GM23248 (cell line): Measurements from ENCODE around the gene SPINK9. TPM values are rescaled to one million over a fixed set of nuclear protein-coding genes. Genes with fewer than 3 reads are reported as not detected.

ENCODE experiments used
- DNase-seq: peaks from one replicate; pipeline ENCODE4 v3.0.0-alpha.2; 2015
- H2AFZ ChIP-seq: fragments of 200-600 bp; sonication (generic); 2 replicates; pipeline ENCODE4 v1.6.1; 2016; ENCODE audit warnings: antibody characterized with exemption
- H3F3A ChIP-seq: fragments of 200-600 bp; sonication (generic); 2 replicates; pipeline ENCODE4 v1.6.1; 2016; ENCODE audit warnings: mild to moderate bottlenecking, antibody characterized with exemption, mixed run types; ENCODE audit not compliant: insufficient read depth
- H3K27ac ChIP-seq: fragments of 200-600 bp; sonication (generic); 2 replicates; pipeline ENCODE4 v1.5.1; 2016; ENCODE audit warnings: mild to moderate bottlenecking
- H3K27me3 ChIP-seq: fragments of 200-600 bp; sonication (generic); replicated peaks from 2 replicates; pipeline ENCODE4 v1.6.1; 2016; ENCODE audit warnings: mild to moderate bottlenecking; ENCODE audit not compliant: insufficient read depth
- H3K36me3 ChIP-seq: fragments of 200-600 bp; sonication (generic); 2 replicates; pipeline ENCODE4 v1.6.1; 2016; ENCODE audit warnings: low read depth, mild to moderate bottlenecking
- H3K4me1 ChIP-seq: fragments of 200-600 bp; sonication (generic); 2 replicates; pipeline ENCODE4 v1.6.1; 2016; ENCODE audit warnings: mild to moderate bottlenecking; ENCODE audit not compliant: insufficient read depth
- H3K4me2 ChIP-seq: fragments of 200-600 bp; sonication (generic); one replicate; pipeline ENCODE4 v1.6.1; 2016; ENCODE audit warnings: mild to moderate bottlenecking; ENCODE audit not compliant: unreplicated experiment
- H3K4me3 ChIP-seq: fragments of 200-600 bp; sonication (generic); 2 replicates; pipeline ENCODE4 v1.5.1; 2016; ENCODE audit warnings: mild to moderate bottlenecking
- H3K79me2 ChIP-seq: fragments of 200-600 bp; sonication (generic); 2 replicates; pipeline ENCODE4 v1.6.1; 2016; ENCODE audit warnings: mild to moderate bottlenecking; ENCODE audit not compliant: insufficient read depth
- H3K9ac ChIP-seq: fragments of 200-600 bp; sonication (generic); 2 replicates; pipeline ENCODE4 v1.6.1; 2016; ENCODE audit warnings: mild to moderate bottlenecking
- H3K9me2 ChIP-seq: fragments of 200-600 bp; sonication (generic); 2 replicates; pipeline ENCODE4 v1.6.1; 2016; ENCODE audit warnings: mixed run types, mild to moderate bottlenecking, moderate library complexity; ENCODE audit not compliant: insufficient read depth
- H3K9me3 ChIP-seq: fragments of 200-600 bp; sonication (generic); one replicate; pipeline ENCODE4 v1.6.1; 2017; ENCODE audit warnings: low read depth
- H4K20me1 ChIP-seq: fragments of 200-600 bp; sonication (generic); 2 replicates; pipeline ENCODE4 v1.6.0; 2016; ENCODE audit not compliant: insufficient read depth
- EZH2 ChIP-seq: fragments of 200-600 bp; sonication (generic); IDR thresholded peaks from 2 replicates; pipeline ENCODE4 v1.6.1; 2018; ENCODE audit warnings: antibody characterized with exemption, mild to moderate bottlenecking; ENCODE audit not compliant: insufficient read depth, poor library complexity, severe bottlenecking
- EZH2phosphoT487 ChIP-seq: fragments of 200-600 bp; sonication (generic); IDR thresholded peaks from 2 replicates; pipeline ENCODE4 v1.6.1; 2018; ENCODE audit warnings: antibody characterized with exemption, moderate library complexity, mild to moderate bottlenecking, low read depth; ENCODE audit not compliant: insufficient read depth
- WGBS, 2 experiments: methylation state at CpG; one replicate each; pipeline ENCODE4 v1.1.6; 2015 to 2017; ENCODE audit warnings: low lambda C conversion rate in 2 of 2, low coverage in 1 of 2; ENCODE audit errors: missing lambda C conversion rate in 2 of 2; 5-methylcytosine and 5-hydroxymethylcytosine counted together
- in situ Hi-C: fragments of 300-500 bp; cut with MboI; formaldehyde crosslinking; loops from 2 replicates; pipeline ENCODE4 v1.15.0; 2020
- polyA plus RNA-seq: library from polyadenylated mRNA; unstranded; fragments of >200 nt; fragmentation: Nextera tagmentation; extraction: Ambion mirVana; gene quantifications from 2 replicates; pipeline ENCODE4 v1.2.1, GENCODE V29; 2016
- total RNA-seq: library from RNA; depleted of rRNA; stranded (reverse); fragments of >200 nt; shearing (Covaris generic); gene quantifications from 2 replicates; pipeline ENCODE4 v1.2.3, GENCODE V29; 2014

SPINK9 gene
- total and polyA plus RNA-seq, 2 experiments from 2014 or later = not detected

GRCh38 chr5:148372893-148373292 lies 37.5 kb downstream of the SPINK9 start:
- H3K27me3 ChIP-seq = no peaks in the 10 kb centered on the region
- 0 out of 2 replicates have a peak, but pooled peaks cover 8% of the 10 kb centered on the region for H3K4me1 ChIP-seq
- no peak for TF ChIP-seq EZH2phosphoT487
- no peak for TF ChIP-seq EZH2
- no peaks in the 10 kb centered on the region for H4K20me1 ChIP-seq
- no peak overlapping the region for H2AFZ ChIP-seq
- in situ Hi-C loops = loop anchor here (10.0 kb wide), 1 partner anchor 188 kb away; no protein-coding TSS in a partner anchor
- no peak overlapping the region for H3K4me3 ChIP-seq
- DNase-seq = peak; percentile 18
- H3K9me3 ChIP-seq = no peaks in the 10 kb centered on the region
- no peak overlapping the region for H3K27ac ChIP-seq
- 0 out of 2 replicates have a peak, but pooled peaks cover 3% of the 10 kb centered on the region for H3K9me2 ChIP-seq
- H3F3A ChIP-seq = no peaks in the 10 kb centered on the region
- H3K9ac ChIP-seq = no peak overlapping the region
- H3K79me2 ChIP-seq = no peaks in the 10 kb centered on the region
- H3K4me2 ChIP-seq = no peak overlapping the region
- no peaks in the 10 kb centered on the region for H3K36me3 ChIP-seq

- 56 to 74% methylated on average over 3 of the region's 3 CpGs for WGBS, 2 experiments
- no peaks in the 10 kb centered on the region for H3K36me3 ChIP-seq
- H4K20me1 ChIP-seq = no peaks in the 10 kb centered on the region
- H3K79me2 ChIP-seq = no peaks in the 10 kb centered on the region
- no peaks in the 10 kb centered on the region for H3K9me2 ChIP-seq
- H3K4me3 ChIP-seq = no peak overlapping the region
- in situ Hi-C loops = loop anchor here (10.0 kb wide), 1 partner anchor 190 kb away; no protein-coding TSS in a partner anchor
- no peak for TF ChIP-seq EZH2phosphoT487
- no peak for TF ChIP-seq EZH2
- no peak overlapping the region for H3K9ac ChIP-seq
- DNase-seq = peak; percentile 74
- no peak overlapping the region for H3K4me2 ChIP-seq
- H3K9me3 ChIP-seq = no peaks in the 10 kb centered on the region
- no peak overlapping the region for H3K27ac ChIP-seq
- no peaks in the 10 kb centered on the region for H3K27me3 ChIP-seq
- H3F3A ChIP-seq = no peaks in the 10 kb centered on the region
- H3K4me1 ChIP-seq = 0 out of 2 replicates have a peak, but pooled peaks cover 8% of the 10 kb centered on the region
- no peak overlapping the region for H2AFZ ChIP-seq
Measured at GRCh38 chr5:148374690-148375360, 39.5 kb downstream of the SPINK9 start.

GRCh38 chr5:148376198-148376597 lies 40.8 kb downstream of the SPINK9 start:
- no peaks in the 10 kb centered on the region for H4K20me1 ChIP-seq
- TF ChIP-seq EZH2 (no peak), EZH2phosphoT487 (no peak)
- H3K4me3 ChIP-seq = no peak overlapping the region
- no peaks in the 10 kb centered on the region for H3K9me2 ChIP-seq
- DNase-seq = no peak
- H3K9ac ChIP-seq = no peak overlapping the region
- no peaks in the 10 kb centered on the region for H3F3A ChIP-seq
- in situ Hi-C loops = loop anchor here (10.0 kb wide), 1 partner anchor 191 kb away; no protein-coding TSS in a partner anchor
- H3K79me2 ChIP-seq = no peaks in the 10 kb centered on the region
- H3K4me2 ChIP-seq = no peak overlapping the region
- no peak overlapping the region for H2AFZ ChIP-seq
- no peak overlapping the region for H3K27ac ChIP-seq
- 0 out of 2 replicates have a peak, but pooled peaks cover 8% of the 10 kb centered on the region for H3K4me1 ChIP-seq
- H3K27me3 ChIP-seq = no peaks in the 10 kb centered on the region
- WGBS, 2 experiments = 72 to 77% methylated on average over 4 of the region's 4 CpGs
- no peaks in the 10 kb centered on the region for H3K9me3 ChIP-seq
- H3K36me3 ChIP-seq = no peaks in the 10 kb centered on the region

- H3K4me2 ChIP-seq = no peak overlapping the region
- no peaks in the 10 kb centered on the region for H3K27me3 ChIP-seq
- no peaks in the 10 kb centered on the region for H4K20me1 ChIP-seq
- H2AFZ ChIP-seq = no peak overlapping the region
- no peak overlapping the region for H3K27ac ChIP-seq
- WGBS, 2 experiments = 93 to 94% methylated on average over 3 of the region's 3 CpGs
- peaks cover 7% of the 10 kb centered on the region for H3K79me2 ChIP-seq
- no peak overlapping the region for H3K4me3 ChIP-seq
- H3K9me3 ChIP-seq = no peaks in the 10 kb centered on the region
- no peaks in the 10 kb centered on the region for H3F3A ChIP-seq
- no peak overlapping the region for H3K9ac ChIP-seq
- H3K9me2 ChIP-seq = no peaks in the 10 kb centered on the region
- in situ Hi-C loops = loop anchor here (10.0 kb wide), 1 partner anchor 194 kb away; no protein-coding TSS in a partner anchor
- no peaks in the 10 kb centered on the region for H3K36me3 ChIP-seq
- DNase-seq = no peak
- no peak for TF ChIP-seq EZH2phosphoT487
- peaks cover 6% of the 10 kb centered on the region for H3K4me1 ChIP-seq
Measured at GRCh38 chr5:148378670-148379069, 43.3 kb downstream of the SPINK9 start.
